GM21367 (cell line): ENCODE results near the gene TRAF7.
"Not testable (repeated sequence)": the region's sequence is repeated elsewhere in the genome, so short reads cannot be mapped to it uniquely, and the experiment has no call there.

ENCODE experiments used
- ATAC-seq: cut with Tn5 transposase; IDR thresholded peaks from one replicate; pipeline ENCODE4 v1.9.1; 2021; ENCODE audit not compliant: unreplicated experiment

TRAF7 gene

GRCh38 chr16:2198283-2198682, 42.7 kb downstream of the TRAF7 start:
- no peak for ATAC-seq

- ATAC-seq, result no peak
Measured at GRCh38 chr16:2199095-2199494, 43.5 kb downstream of the TRAF7 start.

DNA sequence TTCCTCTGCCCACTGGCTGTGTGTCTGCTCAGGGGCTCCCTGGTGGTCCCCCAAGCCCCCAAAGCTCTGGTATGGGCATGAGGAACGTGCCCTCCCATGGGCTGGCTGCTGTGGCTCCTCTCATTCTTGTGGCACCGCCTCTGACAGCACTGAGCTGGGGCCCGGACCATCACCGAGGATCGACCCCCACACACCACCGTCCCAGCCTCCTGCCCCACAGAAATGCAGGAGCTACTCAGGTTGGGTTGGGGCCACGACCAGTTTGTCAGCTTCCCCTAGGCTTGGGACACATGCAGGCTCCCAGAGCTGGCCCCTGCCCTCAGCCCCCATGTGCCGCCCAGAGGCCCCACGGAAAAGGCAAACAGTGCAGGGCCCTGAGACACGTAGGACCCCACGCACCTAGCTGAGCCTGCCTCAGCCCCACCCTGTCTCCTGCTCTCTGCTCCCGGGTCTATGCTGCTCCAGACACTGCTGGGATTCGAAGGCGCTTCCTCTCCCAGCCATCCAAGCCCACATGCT, 44.1 kb downstream of the TRAF7 start:
- ATAC-seq, result no peak

DNA sequence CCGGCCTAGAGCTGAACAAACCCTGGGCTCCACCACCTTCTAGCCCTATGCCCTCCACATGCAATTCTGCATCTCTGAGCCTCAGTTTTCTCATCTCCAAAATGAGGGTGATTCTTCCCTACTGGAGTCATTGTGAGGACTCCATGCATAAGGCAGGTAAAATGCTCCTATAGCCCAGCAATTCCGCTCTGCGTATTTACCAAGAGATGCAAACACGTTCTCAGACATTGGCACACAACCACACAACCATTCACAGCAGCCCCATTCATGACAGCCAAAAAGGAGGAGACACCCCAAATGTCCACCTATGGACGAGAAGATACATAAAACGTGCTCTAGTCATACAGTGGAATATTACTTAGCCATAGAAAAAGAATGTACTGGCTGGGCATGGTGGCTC, 44.7 kb downstream of the TRAF7 start:
- no peak for ATAC-seq

DNA sequence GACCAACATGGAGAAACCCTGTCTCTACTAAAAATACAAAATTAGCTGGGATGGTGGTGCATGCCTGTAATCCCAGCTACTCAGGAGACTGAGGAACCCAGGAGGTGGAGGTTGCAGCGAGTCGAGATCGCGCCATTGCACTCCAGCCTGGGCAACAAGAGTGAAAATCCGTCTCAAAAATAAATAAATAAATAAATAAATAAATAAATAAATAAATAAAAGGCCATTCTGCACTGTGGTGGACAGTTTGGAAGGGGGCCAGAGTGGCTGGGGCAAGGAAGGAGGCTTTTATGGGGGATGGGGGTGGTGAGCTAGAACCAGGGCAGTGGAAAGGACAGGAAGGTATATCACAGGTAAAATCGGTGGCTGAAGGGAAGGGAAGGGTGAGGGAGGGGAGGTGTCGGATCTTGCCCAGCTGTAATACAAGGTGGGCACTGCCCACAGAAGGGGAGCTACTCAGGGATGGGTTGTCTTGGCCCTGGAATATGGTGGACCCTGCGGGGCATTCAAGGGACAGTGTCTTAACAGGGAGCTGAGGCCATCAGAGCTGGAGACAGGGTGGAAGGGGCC, 47.6 kb downstream of the TRAF7 start:
- ATAC-seq, result not testable (repeated sequence)

GRCh38 chr16:2204416-2205103, 49.0 kb downstream of the TRAF7 start:
- no peak for ATAC-seq

DNA sequence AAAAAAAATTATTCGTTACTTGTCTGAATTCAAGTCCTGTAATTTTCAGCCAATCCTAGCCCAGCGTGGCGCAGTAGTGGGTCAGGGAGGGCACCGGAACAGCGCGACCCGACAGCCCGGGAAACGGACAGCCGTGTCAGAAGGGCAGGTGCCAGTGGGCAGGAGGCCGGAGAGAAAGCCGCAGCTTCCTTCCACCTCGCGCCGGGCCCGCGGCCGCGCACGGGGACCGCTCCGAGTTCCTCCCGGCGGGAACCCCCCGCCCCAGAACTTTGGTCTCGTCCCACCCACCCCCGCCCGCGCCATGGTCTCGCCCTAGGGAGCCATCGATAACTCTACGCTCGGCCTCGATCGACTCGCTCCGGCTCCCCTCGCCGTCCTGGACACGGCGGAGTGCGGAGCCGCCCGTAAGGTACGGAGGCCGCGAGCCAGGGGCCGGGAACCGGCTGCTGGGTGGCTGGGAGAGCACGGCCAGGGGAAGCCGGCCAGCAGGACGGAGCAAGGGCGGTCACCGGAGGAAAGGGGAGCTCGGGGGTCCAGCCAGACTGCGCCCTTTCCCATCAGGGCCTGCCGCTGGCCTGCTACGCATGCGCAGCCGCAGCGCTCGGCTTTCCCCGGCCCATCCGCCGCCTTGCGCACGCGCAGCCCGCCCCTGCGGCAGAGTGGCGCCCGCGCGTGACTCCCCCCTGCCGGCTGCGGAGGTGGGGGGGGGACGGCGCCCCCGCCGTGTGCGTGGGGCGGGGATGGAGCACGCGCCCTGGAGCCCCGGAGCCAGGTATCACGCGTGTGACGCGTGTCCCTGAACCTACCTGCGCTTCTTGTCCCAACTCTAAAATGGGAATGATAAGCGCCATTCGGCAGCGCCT, 49.8 kb downstream of the TRAF7 start, which contains the start of gene MLST8:
TSS of gene MLST8 (plus strand) at position 351 of the 863 bp plus-strand sequence. CDS start 632 bp downstream, outside the sequence.
- ATAC-seq, result peak; percentile 41

DNA sequence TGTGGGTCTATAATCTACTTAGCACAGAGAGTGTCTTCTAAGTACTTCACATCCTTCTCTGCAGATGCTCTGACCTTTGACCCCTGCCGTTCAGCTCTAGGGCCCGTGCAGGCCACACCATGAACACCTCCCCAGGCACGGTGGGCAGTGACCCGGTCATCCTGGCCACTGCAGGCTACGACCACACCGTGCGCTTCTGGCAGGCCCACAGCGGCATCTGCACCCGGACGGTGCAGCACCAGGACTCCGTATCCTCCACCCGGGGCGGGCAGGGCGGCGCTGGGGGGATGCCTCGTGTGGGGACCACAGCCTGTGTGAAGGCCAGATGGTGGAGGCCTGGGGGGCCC, 50.4 kb downstream of the TRAF7 start:
- peak; percentile 4 for ATAC-seq

- ATAC-seq, result no peak
Measured at GRCh38 chr16:2206420-2206779, 50.8 kb downstream of the TRAF7 start.

GRCh38 chr16:2206780-2207433, 51.3 kb downstream of the TRAF7 start:
- ATAC-seq, result no peak

DNA sequence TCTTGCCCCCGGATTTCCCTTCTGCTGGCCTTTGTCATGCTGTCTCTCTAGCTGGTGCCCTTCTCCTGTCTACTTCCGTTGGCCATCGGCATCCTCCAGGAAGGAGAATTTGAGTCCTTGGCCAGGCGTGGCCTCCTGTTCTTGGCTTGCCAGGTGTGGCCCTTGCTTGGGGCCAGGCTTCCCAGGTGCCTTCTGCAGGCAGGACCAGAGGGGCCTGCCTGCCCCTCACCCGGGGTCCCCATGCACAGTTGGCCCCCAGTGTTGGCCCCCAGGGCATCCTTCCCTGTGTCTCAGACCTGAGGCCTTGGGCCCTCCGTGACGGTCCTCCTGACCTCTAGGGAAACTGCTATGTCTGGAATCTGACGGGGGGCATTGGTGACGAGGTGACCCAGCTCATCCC, 52.3 kb downstream of the TRAF7 start:
- ATAC-seq, result no peak

DNA sequence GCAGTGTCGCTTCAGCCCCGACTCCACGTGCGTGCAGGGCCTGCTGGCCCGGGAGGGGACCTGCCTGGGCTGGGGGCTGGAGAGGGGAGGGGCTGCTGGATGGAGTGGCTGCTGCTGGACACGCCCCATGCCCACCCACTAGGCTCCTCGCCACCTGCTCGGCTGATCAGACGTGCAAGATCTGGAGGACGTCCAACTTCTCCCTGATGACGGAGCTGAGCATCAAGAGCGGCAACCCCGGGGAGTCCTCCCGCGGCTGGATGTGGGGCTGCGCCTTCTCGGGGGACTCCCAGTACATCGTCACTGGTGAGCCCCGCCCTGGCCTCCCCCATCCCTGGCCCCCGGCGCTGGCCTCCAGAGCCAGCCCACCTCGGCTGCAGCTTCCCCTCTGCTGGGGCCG, 52.7 kb downstream of the TRAF7 start:
- no peak for ATAC-seq

DNA sequence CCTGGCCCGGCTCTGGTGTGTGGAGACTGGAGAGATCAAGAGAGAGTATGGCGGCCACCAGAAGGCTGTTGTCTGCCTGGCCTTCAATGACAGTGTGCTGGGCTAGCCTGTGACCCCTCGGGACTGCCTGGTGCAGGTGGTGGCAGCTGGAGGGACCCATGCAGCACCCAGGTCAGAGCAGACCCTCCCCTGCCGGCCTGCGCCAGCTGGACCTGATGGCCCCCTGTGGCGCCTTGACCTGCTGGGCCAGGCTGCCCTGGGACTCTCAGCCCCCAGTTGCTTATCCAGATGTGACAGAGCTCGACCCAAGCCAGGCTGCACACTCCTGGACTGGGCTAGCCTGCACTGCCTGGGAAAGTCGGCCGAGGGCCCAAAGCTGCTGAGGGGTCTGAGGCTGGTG, 53.2 kb downstream of the TRAF7 start:
- ATAC-seq, result no peak

DNA sequence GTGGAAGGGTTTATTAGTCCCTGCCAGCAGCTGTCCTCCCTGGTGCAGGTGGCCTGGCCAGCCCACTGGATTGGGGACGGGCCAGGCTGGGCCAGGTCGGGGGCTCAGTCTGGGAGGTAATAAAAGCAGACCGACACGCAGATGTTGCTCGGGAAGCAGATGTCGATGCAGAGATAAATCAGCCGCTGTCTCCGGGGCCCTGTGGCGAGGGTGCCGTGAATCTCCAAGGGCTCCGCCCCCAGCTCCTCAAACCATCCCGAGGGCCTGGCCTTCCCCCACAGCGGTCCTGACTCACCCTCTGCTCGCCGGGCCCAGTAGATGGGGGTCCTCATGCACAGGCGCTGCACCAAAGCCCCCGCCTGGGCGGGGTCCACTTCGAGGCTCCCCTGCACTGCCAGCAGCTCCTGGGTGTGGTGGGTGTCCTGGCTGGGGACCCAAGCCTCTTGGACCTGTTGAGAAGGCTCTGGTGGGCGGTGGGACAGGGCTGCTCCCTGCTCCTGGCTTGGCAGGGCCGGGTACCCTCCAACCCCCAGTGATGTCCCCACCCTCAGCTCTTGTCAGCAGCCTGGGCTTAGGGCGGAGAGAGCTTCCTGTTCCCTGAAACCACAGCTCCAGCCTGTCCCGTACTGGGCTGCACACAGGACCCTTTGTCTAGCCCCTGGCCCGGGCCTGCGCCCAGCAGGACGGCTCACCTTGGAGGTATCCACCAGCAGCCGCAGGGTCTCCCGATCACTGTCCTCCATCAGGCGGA, 53.9 kb downstream of the TRAF7 start:
- ATAC-seq, result no peak

- no peak for ATAC-seq
Measured at GRCh38 chr16:2210009-2210332, 54.4 kb downstream of the TRAF7 start.

- ATAC-seq, result no peak
Measured at GRCh38 chr16:2210386-2211365, 55.1 kb downstream of the TRAF7 start, which contains the start of gene BRICD5. BRICD5 (minus strand) TSS chr16:2210863; CDS start chr16:2210833, 30 bp downstream.

- ATAC-seq, result no peak
Measured at GRCh38 chr16:2211923-2212347, 56.4 kb downstream of the TRAF7 start.

- no peak for ATAC-seq
Measured at GRCh38 chr16:2212362-2213324, 57.1 kb downstream of the TRAF7 start.
